ENCODE results near the gene CYP2S1. TPM values are rescaled to one million over a fixed set of nuclear protein-coding genes. Genes with fewer than 3 reads are reported as not detected.

Gene CYP2S1
- total and polyA plus RNA-seq, 9 of the 15 experiments (the other 6 are each of a cell fraction or from before 2014, with no cell fraction given): 0.07 to 1.9 (median 0.41) TPM

GRCh38 chr19:41225238-41226052, 32.4 kb downstream of the CYP2S1 start (continued):
- TF ChIP-seq NEUROD1 (IDR thresholded peaks at IDR 0.05; ENCODE audit: borderline replicate concordance, low read depth, low read length, partially characterized antibody) (no peak), DMBX1 (CRISPR knock-in tag; IDR thresholded peaks at IDR 0.05; ENCODE audit: borderline replicate concordance) (no peak), SNAPC5 (CRISPR knock-in tag; IDR thresholded peaks at IDR 0.05) (no peak), DACH1 (IDR thresholded peaks at IDR 0.05; ENCODE audit: partially characterized antibody) (peak; percentile 83), ZNF583 (CRISPR knock-in tag; IDR thresholded peaks at IDR 0.05) (no peak), EWSR1 (IDR thresholded peaks at IDR 0.05; ENCODE audit: borderline replicate concordance, low read depth, partially characterized antibody) (no peak), TCF15 (CRISPR knock-in tag; IDR thresholded peaks at IDR 0.05) (no peak)
- TF ChIP-seq, protein P1, sequence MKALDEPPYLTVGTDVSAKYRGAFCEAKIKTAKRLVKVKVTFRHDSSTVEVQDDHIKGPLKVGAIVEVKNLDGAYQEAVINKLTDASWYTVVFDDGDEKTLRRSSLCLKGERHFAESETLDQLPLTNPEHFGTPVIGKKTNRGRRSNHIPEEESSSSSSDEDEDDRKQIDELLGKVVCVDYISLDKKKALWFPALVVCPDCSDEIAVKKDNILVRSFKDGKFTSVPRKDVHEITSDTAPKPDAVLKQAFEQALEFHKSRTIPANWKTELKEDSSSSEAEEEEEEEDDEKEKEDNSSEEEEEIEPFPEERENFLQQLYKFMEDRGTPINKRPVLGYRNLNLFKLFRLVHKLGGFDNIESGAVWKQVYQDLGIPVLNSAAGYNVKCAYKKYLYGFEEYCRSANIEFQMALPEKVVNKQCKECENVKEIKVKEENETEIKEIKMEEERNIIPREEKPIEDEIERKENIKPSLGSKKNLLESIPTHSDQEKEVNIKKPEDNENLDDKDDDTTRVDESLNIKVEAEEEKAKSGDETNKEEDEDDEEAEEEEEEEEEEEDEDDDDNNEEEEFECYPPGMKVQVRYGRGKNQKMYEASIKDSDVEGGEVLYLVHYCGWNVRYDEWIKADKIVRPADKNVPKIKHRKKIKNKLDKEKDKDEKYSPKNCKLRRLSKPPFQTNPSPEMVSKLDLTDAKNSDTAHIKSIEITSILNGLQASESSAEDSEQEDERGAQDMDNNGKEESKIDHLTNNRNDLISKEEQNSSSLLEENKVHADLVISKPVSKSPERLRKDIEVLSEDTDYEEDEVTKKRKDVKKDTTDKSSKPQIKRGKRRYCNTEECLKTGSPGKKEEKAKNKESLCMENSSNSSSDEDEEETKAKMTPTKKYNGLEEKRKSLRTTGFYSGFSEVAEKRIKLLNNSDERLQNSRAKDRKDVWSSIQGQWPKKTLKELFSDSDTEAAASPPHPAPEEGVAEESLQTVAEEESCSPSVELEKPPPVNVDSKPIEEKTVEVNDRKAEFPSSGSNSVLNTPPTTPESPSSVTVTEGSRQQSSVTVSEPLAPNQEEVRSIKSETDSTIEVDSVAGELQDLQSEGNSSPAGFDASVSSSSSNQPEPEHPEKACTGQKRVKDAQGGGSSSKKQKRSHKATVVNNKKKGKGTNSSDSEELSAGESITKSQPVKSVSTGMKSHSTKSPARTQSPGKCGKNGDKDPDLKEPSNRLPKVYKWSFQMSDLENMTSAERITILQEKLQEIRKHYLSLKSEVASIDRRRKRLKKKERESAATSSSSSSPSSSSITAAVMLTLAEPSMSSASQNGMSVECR (CRISPR knock-in tag; IDR thresholded peaks at IDR 0.05): peak; percentile 55
- TF ChIP-seq, protein P2, sequence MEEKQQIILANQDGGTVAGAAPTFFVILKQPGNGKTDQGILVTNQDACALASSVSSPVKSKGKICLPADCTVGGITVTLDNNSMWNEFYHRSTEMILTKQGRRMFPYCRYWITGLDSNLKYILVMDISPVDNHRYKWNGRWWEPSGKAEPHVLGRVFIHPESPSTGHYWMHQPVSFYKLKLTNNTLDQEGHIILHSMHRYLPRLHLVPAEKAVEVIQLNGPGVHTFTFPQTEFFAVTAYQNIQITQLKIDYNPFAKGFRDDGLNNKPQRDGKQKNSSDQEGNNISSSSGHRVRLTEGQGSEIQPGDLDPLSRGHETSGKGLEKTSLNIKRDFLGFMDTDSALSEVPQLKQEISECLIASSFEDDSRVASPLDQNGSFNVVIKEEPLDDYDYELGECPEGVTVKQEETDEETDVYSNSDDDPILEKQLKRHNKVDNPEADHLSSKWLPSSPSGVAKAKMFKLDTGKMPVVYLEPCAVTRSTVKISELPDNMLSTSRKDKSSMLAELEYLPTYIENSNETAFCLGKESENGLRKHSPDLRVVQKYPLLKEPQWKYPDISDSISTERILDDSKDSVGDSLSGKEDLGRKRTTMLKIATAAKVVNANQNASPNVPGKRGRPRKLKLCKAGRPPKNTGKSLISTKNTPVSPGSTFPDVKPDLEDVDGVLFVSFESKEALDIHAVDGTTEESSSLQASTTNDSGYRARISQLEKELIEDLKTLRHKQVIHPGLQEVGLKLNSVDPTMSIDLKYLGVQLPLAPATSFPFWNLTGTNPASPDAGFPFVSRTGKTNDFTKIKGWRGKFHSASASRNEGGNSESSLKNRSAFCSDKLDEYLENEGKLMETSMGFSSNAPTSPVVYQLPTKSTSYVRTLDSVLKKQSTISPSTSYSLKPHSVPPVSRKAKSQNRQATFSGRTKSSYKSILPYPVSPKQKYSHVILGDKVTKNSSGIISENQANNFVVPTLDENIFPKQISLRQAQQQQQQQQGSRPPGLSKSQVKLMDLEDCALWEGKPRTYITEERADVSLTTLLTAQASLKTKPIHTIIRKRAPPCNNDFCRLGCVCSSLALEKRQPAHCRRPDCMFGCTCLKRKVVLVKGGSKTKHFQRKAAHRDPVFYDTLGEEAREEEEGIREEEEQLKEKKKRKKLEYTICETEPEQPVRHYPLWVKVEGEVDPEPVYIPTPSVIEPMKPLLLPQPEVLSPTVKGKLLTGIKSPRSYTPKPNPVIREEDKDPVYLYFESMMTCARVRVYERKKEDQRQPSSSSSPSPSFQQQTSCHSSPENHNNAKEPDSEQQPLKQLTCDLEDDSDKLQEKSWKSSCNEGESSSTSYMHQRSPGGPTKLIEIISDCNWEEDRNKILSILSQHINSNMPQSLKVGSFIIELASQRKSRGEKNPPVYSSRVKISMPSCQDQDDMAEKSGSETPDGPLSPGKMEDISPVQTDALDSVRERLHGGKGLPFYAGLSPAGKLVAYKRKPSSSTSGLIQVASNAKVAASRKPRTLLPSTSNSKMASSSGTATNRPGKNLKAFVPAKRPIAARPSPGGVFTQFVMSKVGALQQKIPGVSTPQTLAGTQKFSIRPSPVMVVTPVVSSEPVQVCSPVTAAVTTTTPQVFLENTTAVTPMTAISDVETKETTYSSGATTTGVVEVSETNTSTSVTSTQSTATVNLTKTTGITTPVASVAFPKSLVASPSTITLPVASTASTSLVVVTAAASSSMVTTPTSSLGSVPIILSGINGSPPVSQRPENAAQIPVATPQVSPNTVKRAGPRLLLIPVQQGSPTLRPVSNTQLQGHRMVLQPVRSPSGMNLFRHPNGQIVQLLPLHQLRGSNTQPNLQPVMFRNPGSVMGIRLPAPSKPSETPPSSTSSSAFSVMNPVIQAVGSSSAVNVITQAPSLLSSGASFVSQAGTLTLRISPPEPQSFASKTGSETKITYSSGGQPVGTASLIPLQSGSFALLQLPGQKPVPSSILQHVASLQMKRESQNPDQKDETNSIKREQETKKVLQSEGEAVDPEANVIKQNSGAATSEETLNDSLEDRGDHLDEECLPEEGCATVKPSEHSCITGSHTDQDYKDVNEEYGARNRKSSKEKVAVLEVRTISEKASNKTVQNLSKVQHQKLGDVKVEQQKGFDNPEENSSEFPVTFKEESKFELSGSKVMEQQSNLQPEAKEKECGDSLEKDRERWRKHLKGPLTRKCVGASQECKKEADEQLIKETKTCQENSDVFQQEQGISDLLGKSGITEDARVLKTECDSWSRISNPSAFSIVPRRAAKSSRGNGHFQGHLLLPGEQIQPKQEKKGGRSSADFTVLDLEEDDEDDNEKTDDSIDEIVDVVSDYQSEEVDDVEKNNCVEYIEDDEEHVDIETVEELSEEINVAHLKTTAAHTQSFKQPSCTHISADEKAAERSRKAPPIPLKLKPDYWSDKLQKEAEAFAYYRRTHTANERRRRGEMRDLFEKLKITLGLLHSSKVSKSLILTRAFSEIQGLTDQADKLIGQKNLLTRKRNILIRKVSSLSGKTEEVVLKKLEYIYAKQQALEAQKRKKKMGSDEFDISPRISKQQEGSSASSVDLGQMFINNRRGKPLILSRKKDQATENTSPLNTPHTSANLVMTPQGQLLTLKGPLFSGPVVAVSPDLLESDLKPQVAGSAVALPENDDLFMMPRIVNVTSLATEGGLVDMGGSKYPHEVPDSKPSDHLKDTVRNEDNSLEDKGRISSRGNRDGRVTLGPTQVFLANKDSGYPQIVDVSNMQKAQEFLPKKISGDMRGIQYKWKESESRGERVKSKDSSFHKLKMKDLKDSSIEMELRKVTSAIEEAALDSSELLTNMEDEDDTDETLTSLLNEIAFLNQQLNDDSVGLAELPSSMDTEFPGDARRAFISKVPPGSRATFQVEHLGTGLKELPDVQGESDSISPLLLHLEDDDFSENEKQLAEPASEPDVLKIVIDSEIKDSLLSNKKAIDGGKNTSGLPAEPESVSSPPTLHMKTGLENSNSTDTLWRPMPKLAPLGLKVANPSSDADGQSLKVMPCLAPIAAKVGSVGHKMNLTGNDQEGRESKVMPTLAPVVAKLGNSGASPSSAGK (IDR thresholded peaks at IDR 0.05): no peak; the same call in 1 of the 2 replicates
